ENCODE results near the gene KLK15. TPM values are rescaled to one million over a fixed set of nuclear protein-coding genes. Genes with fewer than 3 reads are reported as not detected.

KLK15 gene
- not detected for total RNA-seq

- DNase-seq, result no peak
Measured at GRCh38 chr19:50833117-50833801, at the start of gene KLK15. TSS of gene KLK15 (minus strand) at chr19:50833574. CDS start at chr19:50831492, 2,082 bp downstream.

DNA sequence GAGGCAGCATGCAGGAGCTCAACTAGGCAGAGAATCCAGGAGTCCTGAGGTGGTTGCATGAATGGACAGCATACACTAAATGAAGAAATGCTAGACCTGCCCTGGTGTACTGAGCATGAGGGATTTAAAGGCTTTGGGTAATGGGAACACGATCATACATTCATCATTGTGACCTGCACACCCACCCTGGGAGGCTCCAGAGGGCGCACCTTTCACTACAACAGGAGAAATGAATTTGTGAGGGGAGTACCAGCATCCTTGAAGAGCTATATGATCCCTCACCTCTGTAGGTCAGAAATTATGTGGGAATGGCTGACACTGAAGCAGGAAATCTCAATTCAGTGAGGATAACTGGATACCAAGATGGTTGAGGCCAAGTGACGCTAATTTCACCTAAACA is 48.8 kb upstream of the KLK15 start:
- DNase-seq, result no peak

- no peak for DNase-seq
Measured at GRCh38 chr19:50880241-50880640, 46.9 kb upstream of the KLK15 start.

GRCh38 chr19:50878851-50879250 is 45.5 kb upstream of the KLK15 start:
- no peak for DNase-seq

- no peak for DNase-seq
Measured at GRCh38 chr19:50877338-50877737, 44.0 kb upstream of the KLK15 start.

- DNase-seq, result no peak
Measured at GRCh38 chr19:50876456-50876855, 43.1 kb upstream of the KLK15 start.

DNA sequence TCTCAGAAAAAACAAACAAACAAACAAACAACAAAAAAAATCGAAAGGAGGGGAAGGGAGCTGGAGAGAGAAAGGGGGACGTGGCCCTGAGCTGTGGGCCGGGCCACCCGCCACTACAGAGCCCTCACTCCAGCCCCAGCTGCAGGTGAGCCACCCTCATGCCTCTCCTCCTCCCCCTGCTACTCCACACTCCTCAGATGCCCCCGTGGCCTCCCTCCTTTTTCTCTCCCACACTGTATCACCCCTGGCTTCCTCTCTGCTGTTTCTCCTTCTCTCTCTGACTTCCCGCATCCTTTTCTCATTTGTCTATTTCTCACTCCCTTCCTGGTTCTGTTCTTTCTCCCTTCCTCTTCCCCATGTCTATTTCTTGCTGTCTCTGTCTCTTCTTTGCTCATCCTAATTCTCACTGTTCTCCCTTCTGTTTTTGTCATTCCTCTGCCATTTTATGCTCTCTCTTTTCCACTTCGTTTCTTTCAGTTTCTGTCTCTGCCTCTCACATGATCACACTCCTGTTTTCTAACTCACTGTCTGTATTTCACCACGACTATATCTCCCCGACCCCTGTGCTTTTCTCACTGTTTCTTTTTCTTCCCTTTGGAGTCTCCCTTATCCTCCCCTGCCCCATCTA is 42.5 kb upstream of the KLK15 start:
- no peak for DNase-seq

DNA sequence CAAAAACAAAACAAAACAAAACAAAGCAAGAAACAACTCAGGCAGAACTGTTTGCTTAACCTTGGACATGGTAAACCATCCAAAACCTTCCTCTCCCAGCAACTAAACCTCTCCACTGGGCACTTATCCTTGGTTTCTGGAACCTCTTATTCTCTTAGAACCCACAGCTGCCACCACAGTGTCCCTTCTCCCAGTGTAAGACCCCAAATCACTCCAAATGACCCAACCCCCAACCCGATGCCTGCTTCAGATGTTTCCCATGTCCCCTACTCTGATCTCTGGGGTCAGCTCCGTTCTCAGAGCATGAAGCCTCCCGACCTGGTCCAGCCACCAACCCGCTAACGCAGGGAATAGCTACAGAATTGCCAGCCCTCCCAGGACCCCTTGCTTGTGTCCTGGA is 40.8 kb upstream of the KLK15 start:
- no peak for DNase-seq

- DNase-seq, result no peak
Measured at GRCh38 chr19:50873056-50873455, 39.7 kb upstream of the KLK15 start, which contains the start of gene KLK2. TSS of gene KLK2 (plus strand) at chr19:50873439. CDS start at chr19:50873474, 35 bp downstream.

DNA sequence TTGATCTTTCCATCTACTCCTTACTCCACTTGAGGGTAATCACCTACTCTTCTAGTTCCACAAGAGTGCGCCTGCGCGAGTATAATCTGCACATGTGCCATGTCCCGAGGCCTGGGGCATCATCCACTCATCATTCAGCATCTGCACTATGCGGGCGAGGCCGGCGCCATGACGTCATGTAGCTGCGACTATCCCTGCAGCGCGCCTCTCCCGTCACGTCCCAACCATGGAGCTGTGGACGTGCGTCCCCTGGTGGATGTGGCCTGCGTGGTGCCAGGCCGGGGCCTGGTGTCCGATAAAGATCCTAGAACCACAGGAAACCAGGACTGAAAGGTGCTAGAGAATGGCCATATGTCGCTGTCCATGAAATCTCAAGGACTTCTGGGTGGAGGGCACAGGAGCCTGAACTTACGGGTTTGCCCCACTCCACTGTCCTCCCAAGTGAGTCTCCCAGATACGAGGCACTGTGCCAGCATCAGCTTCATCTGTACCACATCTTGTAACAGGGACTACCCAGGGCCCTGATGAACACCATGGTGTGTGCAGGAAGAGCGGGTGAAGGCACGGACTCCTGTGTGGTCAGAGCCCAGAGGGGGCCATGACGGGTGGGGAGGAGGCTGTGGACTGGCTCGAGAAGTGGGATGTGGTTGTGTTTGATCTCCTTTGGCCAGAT is 37.2 kb upstream of the KLK15 start:
- no peak for DNase-seq

- DNase-seq, result no peak
Measured at GRCh38 chr19:50869479-50869878, 36.1 kb upstream of the KLK15 start.

DNA sequence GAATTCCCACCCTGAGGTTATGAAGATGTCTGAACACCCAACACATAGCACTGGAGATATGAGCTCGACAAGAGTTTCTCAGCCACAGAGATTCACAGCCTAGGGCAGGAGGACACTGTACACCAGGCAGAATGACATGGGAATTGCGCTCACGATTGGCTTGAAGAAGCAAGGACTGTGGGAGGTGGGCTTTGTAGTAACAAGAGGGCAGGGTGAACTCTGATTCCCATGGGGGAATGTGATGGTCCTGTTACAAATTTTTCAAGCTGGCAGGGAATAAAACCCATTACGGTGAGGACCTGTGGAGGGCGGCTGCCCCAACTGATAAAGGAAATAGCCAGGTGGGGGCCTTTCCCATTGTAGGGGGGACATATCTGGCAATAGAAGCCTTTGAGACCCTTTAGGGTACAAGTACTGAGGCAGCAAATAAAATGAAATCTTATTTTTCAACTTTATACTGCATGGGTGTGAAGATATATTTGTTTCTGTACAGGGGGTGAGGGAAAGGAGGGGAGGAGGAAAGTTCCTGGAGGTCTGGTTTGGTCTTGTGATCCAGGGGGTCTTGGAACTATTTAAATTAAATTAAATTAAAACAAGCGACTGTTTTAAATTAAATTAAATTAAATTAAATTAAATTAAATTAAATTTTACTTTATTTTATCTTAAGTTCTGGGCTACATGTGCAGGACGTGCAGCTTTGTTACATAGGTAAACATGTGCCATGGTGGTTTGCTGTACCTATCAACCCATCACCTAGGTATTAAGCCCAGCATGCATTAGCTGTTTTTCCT is 28.3 kb upstream of the KLK15 start:
- DNase-seq, result no peak

DNA sequence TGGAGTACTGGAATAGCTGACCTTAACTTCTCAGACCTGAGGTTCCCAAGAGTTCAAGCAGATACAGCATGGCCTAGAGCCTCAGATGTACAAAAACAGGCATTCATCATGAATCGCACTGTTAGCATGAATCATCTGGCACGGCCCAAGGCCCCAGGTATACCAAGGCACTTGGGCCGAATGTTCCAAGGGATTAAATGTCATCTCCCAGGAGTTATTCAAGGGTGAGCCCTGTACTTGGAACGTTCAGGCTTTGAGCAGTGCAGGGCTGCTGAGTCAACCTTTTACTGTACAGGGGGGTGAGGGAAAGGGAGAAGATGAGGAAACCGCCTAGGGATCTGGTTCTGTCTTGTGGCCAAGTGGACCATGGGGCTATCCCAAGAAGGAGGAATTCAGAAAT is 27.6 kb upstream of the KLK15 start:
- DNase-seq, result no peak

DNA sequence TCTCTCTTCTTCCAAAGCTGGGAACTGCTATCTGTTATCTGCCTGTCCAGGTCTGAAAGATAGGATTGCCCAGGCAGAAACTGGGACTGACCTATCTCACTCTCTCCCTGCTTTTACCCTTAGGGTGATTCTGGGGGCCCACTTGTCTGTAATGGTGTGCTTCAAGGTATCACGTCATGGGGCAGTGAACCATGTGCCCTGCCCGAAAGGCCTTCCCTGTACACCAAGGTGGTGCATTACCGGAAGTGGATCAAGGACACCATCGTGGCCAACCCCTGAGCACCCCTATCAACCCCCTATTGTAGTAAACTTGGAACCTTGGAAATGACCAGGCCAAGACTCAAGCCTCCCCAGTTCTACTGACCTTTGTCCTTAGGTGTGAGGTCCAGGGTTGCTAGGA is 26.5 kb upstream of the KLK15 start:
- DNase-seq, result no peak

DNA sequence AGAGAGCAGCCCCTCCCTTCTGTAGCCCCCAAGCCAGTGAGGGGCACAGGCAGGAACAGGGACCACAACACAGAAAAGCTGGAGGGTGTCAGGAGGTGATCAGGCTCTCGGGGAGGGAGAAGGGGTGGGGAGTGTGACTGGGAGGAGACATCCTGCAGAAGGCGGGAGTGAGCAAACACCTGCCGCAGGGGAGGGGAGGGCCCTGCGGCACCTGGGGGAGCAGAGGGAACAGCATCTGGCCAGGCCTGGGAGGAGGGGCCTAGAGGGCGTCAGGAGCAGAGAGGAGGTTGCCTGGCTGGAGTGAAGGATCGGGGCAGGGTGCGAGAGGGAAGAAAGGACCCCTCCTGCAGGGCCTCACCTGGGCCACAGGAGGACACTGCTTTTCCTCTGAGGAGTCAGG is 25.5 kb upstream of the KLK15 start:
- no peak for DNase-seq

- no peak for DNase-seq
Measured at GRCh38 chr19:50857366-50857765, 24.0 kb upstream of the KLK15 start.

DNA sequence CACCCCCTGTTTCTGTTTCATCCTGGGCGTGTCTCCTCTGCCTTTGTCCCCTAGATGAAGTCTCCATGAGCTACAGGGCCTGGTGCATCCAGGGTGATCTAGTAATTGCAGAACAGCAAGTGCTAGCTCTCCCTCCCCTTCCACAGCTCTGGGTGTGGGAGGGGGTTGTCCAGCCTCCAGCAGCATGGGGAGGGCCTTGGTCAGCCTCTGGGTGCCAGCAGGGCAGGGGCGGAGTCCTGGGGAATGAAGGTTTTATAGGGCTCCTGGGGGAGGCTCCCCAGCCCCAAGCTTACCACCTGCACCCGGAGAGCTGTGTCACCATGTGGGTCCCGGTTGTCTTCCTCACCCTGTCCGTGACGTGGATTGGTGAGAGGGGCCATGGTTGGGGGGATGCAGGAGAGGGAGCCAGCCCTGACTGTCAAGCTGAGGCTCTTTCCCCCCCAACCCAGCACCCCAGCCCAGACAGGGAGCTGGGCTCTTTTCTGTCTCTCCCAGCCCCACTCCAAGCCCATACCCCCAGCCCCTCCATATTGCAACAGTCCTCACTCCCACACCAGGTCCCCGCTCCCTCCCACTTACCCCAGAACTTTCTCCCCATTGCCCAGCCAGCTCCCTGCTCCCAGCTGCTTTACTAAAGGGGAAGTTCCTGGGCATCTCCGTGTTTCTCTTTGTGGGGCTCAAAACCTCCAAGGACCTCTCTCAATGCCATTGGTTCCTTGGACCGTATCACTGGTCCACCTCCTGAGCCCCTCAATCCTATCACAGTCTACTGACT is 21.4 kb upstream of the KLK15 start, which contains the start of gene KLK3:
Gene KLK3 (plus strand): TSS at position 280 of the 775 bp plus-strand sequence. CDS start 41 bp downstream, at position 321.
- no peak for DNase-seq

DNA sequence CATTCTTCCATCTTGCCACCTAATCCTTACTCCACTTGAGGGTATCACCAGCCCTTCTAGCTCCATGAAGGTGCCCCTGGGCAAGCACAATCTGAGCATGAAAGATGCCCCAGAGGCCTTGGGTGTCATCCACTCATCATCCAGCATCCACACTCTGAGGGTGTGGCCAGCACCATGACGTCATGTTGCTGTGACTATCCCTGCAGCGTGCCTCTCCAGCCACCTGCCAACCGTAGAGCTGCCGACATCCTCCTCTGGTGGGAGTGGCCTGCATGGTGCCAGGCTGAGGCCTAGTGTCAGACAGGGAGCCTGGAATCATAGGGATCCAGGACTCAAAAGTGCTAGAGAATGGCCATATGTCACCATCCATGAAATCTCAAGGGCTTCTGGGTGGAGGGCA is 18.2 kb upstream of the KLK15 start:
- DNase-seq, result no peak

- DNase-seq, result no peak
Measured at GRCh38 chr19:50850738-50851137, 17.4 kb upstream of the KLK15 start.

- DNase-seq, result no peak
Measured at GRCh38 chr19:50844296-50844935, 11.0 kb upstream of the KLK15 start.

- DNase-seq, result no peak
Measured at GRCh38 chr19:50843701-50844221, 10.4 kb upstream of the KLK15 start.

Data from occipital lobe (tissue), 2 donors.